GM18861 (cell line): ENCODE results near the gene SPOCK1.

ENCODE experiments used
- ATAC-seq: cut with Tn5 transposase; IDR thresholded peaks from one replicate; pipeline ENCODE4 v1.9.1; 2021; ENCODE audit not compliant: unreplicated experiment

SPOCK1 gene

GRCh38 chr5:137303509-137303908, 195.6 kb downstream of the SPOCK1 start:
- no peak for ATAC-seq

- ATAC-seq: no peak
Measured at GRCh38 chr5:137300411-137301240, 198.5 kb downstream of the SPOCK1 start.

- no peak for ATAC-seq
Measured at GRCh38 chr5:137296213-137296781, 202.8 kb downstream of the SPOCK1 start.

- ATAC-seq: no peak
Measured at GRCh38 chr5:137294604-137295003, 204.5 kb downstream of the SPOCK1 start.

- no peak for ATAC-seq
Measured at GRCh38 chr5:137292461-137293027, 206.6 kb downstream of the SPOCK1 start.

- no peak for ATAC-seq
Measured at GRCh38 chr5:137291436-137291835, 207.7 kb downstream of the SPOCK1 start.

- no peak for ATAC-seq
Measured at GRCh38 chr5:137291031-137291430, 208.1 kb downstream of the SPOCK1 start.

- no peak for ATAC-seq
Measured at GRCh38 chr5:137290373-137290772, 208.8 kb downstream of the SPOCK1 start.

GRCh38 chr5:137289856-137290255, 209.3 kb downstream of the SPOCK1 start:
- ATAC-seq: no peak

- no peak for ATAC-seq
Measured at GRCh38 chr5:137287569-137287968, 211.6 kb downstream of the SPOCK1 start.

- no peak for ATAC-seq
Measured at GRCh38 chr5:137286025-137286610, 213.0 kb downstream of the SPOCK1 start.

- ATAC-seq: no peak
Measured at GRCh38 chr5:137283801-137284200, 215.3 kb downstream of the SPOCK1 start.

- no peak for ATAC-seq
Measured at GRCh38 chr5:137282216-137282615, 216.9 kb downstream of the SPOCK1 start.

GRCh38 chr5:137281201-137281600, 217.9 kb downstream of the SPOCK1 start:
- no peak for ATAC-seq

GRCh38 chr5:137280656-137281055, 218.5 kb downstream of the SPOCK1 start:
- no peak for ATAC-seq

- ATAC-seq: no peak
Measured at GRCh38 chr5:137279521-137280231, 219.4 kb downstream of the SPOCK1 start.

GRCh38 chr5:137278476-137278875, 220.7 kb downstream of the SPOCK1 start:
- no peak for ATAC-seq

GRCh38 chr5:137275083-137275482, 224.0 kb downstream of the SPOCK1 start:
- no peak for ATAC-seq

- ATAC-seq: no peak
Measured at GRCh38 chr5:137273511-137273910, 225.6 kb downstream of the SPOCK1 start.

- ATAC-seq: no peak
Measured at GRCh38 chr5:137272831-137273230, 226.3 kb downstream of the SPOCK1 start.

GRCh38 chr5:137269946-137270345, 229.2 kb downstream of the SPOCK1 start:
- no peak for ATAC-seq
